ENCODE measurements around the gene SHANK2. TPM values are rescaled to one million over a fixed set of nuclear protein-coding genes. Genes with fewer than 3 reads are reported as not detected.

SHANK2 gene
- total RNA-seq, 6 donors from 2014 or later = 43.6 to 277 (median 75.5) TPM

- WGBS, 2 donors = 71 to 77% methylated on average over 5 to 6 of the region's 6 CpGs
- peaks cover 0 to 25% (median 11%) of the 10 kb centered on the region in 4 donors for H3K27me3 ChIP-seq
- DNase-seq (peak in 1 of 2 donors; percentile 22), ATAC-seq (ENCODE audit: low FRiP score in 2 of 2) (no peak)
- no peaks in the 10 kb centered on the region for H3K36me3 ChIP-seq
- no peak for TF ChIP-seq POLR2A (IDR thresholded peaks at IDR 0.05)
- no peak for TF ChIP-seq POLR2AphosphoS5 (IDR thresholded peaks at IDR 0.05)
- TF ChIP-seq CTCF (IDR thresholded peaks at IDR 0.05) = no peak
- TF ChIP-seq EP300 (IDR thresholded peaks at IDR 0.05) = no peak
- H3K4me3 ChIP-seq = no peak overlapping the region
- peaks cover 14 to 43% (median 26%) of the 10 kb centered on the region in 4 donors for H3K4me1 ChIP-seq
- H3K9me3 ChIP-seq = no peaks in the 10 kb centered on the region
- H3K27ac ChIP-seq = no peak overlapping the region
These were observed 3.1 kb downstream of the SHANK2 start for GRCh38 chr11:71249301-71249700.

DNA sequence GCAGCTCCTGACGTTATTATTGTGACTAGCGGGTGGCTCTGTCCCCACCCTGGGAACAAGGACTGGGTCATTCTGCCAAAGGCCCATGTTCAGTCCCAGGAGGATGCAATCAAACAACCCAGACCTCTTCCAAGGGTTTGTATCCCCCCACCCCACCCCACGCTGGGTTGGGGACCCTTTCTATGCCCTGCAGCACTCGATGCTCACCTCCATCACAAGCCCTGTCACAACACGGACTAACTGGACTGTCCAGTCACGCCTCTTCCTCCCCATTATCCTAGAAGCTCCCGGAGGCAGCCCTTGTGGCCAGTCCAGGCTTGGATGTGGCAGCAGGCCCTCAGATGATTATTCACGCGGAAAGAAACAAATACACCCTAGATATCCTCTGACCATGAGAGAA is 3.7 kb downstream of the SHANK2 start:
- no peak for ATAC-seq (ENCODE audit: low FRiP score in 2 of 2)
- Histone ChIP-seq H3K4me1 (peaks cover 14 to 37% (median 23%) of the 10 kb centered on the region in 4 donors), H3K4me3 (no peak overlapping the region), H3K9me3 (no peaks in the 10 kb centered on the region), H3K36me3 (no peaks in the 10 kb centered on the region), H3K27me3 (peaks cover 0 to 25% (median 11%) of the 10 kb centered on the region in 4 donors), H3K27ac (no peak overlapping the region)
- 76 to 84% methylated on average over 9 of the region's 9 CpGs for WGBS, 2 donors
- TF ChIP-seq CTCF (IDR thresholded peaks at IDR 0.05) (no peak), POLR2A (IDR thresholded peaks at IDR 0.05) (no peak), EP300 (IDR thresholded peaks at IDR 0.05) (no peak), POLR2AphosphoS5 (IDR thresholded peaks at IDR 0.05) (no peak)
- no peak for DNase-seq

GRCh38 chr11:71248251-71248570 is 4.2 kb downstream of the SHANK2 start:
- Histone ChIP-seq H3K4me3 (no peak overlapping the region), H3K9me3 (no peaks in the 10 kb centered on the region), H3K4me1 (peaks cover 14 to 32% (median 23%) of the 10 kb centered on the region in 4 donors), H3K27ac (no peak overlapping the region), H3K36me3 (no peaks in the 10 kb centered on the region), H3K27me3 (peaks cover 0 to 25% (median 11%) of the 10 kb centered on the region in 4 donors)
- ATAC-seq (ENCODE audit: low FRiP score in 2 of 2) = no peak
- WGBS, 2 donors = 92 to 98% methylated on average over 13 of the region's 13 CpGs
- DNase-seq = peak; percentile 4 to 17
- TF ChIP-seq EP300 (IDR thresholded peaks at IDR 0.05) = no peak
- no peak for TF ChIP-seq CTCF (IDR thresholded peaks at IDR 0.05)
- no peak for TF ChIP-seq POLR2AphosphoS5 (IDR thresholded peaks at IDR 0.05)
- no peak for TF ChIP-seq POLR2A (IDR thresholded peaks at IDR 0.05)

- no peak overlapping the region for H3K27ac ChIP-seq
- TF ChIP-seq POLR2A (IDR thresholded peaks at IDR 0.05) (no peak), POLR2AphosphoS5 (IDR thresholded peaks at IDR 0.05) (no peak)
- H3K36me3 ChIP-seq = no peaks in the 10 kb centered on the region
- no peak for ATAC-seq (ENCODE audit: low FRiP score in 2 of 2)
- 78 to 87% methylated on average over 7 to 16 of the region's 16 CpGs for WGBS, 2 donors
- peak in 1 of 2 donors; percentile 19 for DNase-seq
- peaks cover 10 to 27% (median 19%) of the 10 kb centered on the region in 4 donors for H3K4me1 ChIP-seq
- H3K27me3 ChIP-seq = peaks cover 0 to 20% (median 9%) of the 10 kb centered on the region in 4 donors
- no peak overlapping the region for H3K4me3 ChIP-seq
- no peaks in the 10 kb centered on the region for H3K9me3 ChIP-seq
These were observed 4.7 kb downstream of the SHANK2 start for GRCh38 chr11:71247551-71248250.

DNA sequence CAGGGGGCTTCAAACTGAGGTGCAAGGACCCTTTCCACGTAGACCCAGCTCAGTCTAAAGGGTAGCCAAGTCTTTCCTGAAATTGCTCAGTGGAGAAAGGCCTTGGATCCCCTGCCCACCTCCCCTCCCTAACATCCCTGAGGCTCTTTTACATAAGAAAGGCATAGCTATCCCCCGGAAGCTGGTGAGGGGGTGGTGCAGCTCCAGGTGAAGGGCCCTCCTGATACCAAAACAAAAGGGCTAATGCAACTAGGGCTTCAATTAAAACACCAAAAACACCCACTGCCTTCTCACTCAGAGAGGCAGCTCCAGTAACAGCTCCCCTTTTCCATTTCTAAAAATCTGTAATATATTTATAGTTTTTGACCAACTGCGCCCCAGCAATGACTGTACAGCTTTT is 5.8 kb downstream of the SHANK2 start:
- TF ChIP-seq POLR2AphosphoS5 (IDR thresholded peaks at IDR 0.05) (no peak), EP300 (IDR thresholded peaks at IDR 0.05) (no peak), CTCF (IDR thresholded peaks at IDR 0.05) (no peak)
- H3K27ac ChIP-seq = no peak overlapping the region
- H3K9me3 ChIP-seq = no peaks in the 10 kb centered on the region
- WGBS, 2 donors = 38 to 49% methylated on average over 3 of the region's 3 CpGs
- ATAC-seq (ENCODE audit: low FRiP score in 2 of 2) (no peak), DNase-seq (peak in 1 of 2 donors; percentile 6)
- H3K4me1 ChIP-seq = peaks cover 2 to 20% (median 12%) of the 10 kb centered on the region in 4 donors
- no peak overlapping the region for H3K4me3 ChIP-seq
- H3K27me3 ChIP-seq = peaks cover 0 to 8% (median 3%) of the 10 kb centered on the region in 4 donors
- no peaks in the 10 kb centered on the region for H3K36me3 ChIP-seq

Measured in upper lobe of left lung (tissue), 6 donors.